A549 (cell line): ENCODE data around the gene MKNK2. TPM values are rescaled to one million over a fixed set of nuclear protein-coding genes. Genes with fewer than 3 reads are reported as not detected.

ENCODE experiments used
- ATAC-seq, 2 experiments: fragments of 200-7000 bp in 1 of 2; fragments of >200 bp in 1 of 2; cut with Nextera tagmentation in 1 of 2; cut with Tn5 transposase in 1 of 2; 3 replicates each; pipeline versions ENCODE4 v1.8.0 to v1.9.1; 2018 to 2020; ENCODE audit warnings: mild to moderate bottlenecking in 1 of 2, moderate library complexity in 1 of 2
- CTCF ChIA-PET: fragments of 300-600 bp; sonication (Branson Sonifier 250); formaldehyde crosslinking; extraction: SDS; loops from one replicate; lab custom pipeline; 2021; ENCODE audit warnings: antibody characterized with exemption, inconsistent platforms; lab: Yijun Ruan, JAX
- POLR2A ChIA-PET: fragments of 350-600 bp; formaldehyde crosslinking; extraction: SDS; loops from one replicate; lab custom pipeline; 2021; ENCODE audit warnings: antibody characterized with exemption, inconsistent platforms; lab: Yijun Ruan, JAX
- DNase-seq, 2 experiments: peaks; one replicate each; pipeline versions ENCODE4 v3.0.0 to v3.0.0-alpha.2; 2011 to 2016; ENCODE audit warnings: low read depth in 1 of 2, low spot score in 1 of 2
- FAIRE-seq: peaks from 2 replicates; lab custom pipeline; 2011; peaks lifted over from hg19 to GRCh38; lab: Jason Lieb, UNC
- H3K27ac ChIP-seq, 2 experiments: fragments of >200 bp; sonication (Bioruptor Twin); formaldehyde crosslinking; 3 replicates each; pipeline ENCODE4 v1.5.1; 2016 to 2017
- H3K4me1 ChIP-seq: fragments of >200 bp; sonication (Bioruptor Twin); formaldehyde crosslinking; 3 replicates; pipeline ENCODE4 v1.6.1; 2016
- H3K4me2 ChIP-seq: fragments of >200 bp; sonication (Bioruptor Twin); formaldehyde crosslinking; 3 replicates; pipeline ENCODE4 v1.6.1; 2016
- H3K4me3 ChIP-seq: fragments of >200 bp; sonication (Bioruptor Twin); formaldehyde crosslinking; 3 replicates; pipeline ENCODE4 v1.5.1; 2016
- H3K9me3 ChIP-seq: fragments of >200 bp; sonication (Bioruptor Twin); formaldehyde crosslinking; 3 replicates; pipeline ENCODE4 v1.6.1; 2016
- BHLHE40 ChIP-seq: IDR thresholded peaks from 2 replicates; pipeline ENCODE4 v1.6.1; 2012; ENCODE audit warnings: low read depth, low read length, inconsistent platforms
- CBX8 ChIP-seq: fragments of 200-600 bp; sonication (generic); IDR thresholded peaks from 2 replicates; pipeline ENCODE4 v1.6.1; 2016
- CEBPB ChIP-seq, 2 experiments: fragments of >200 bp in 1 of 2; sonication (Bioruptor Twin) in 1 of 2; formaldehyde crosslinking in 1 of 2; IDR thresholded peaks; 2 replicates each; pipeline ENCODE4 v1.6.1; 2012 to 2016
- EHMT2 ChIP-seq: fragments of 200-600 bp; sonication (generic); IDR thresholded peaks from 2 replicates; pipeline ENCODE4 v1.6.1; 2016; ENCODE audit warnings: antibody characterized with exemption, low read depth, mild to moderate bottlenecking, moderate library complexity
- EP300 ChIP-seq, 2 experiments: fragments of >200 bp; sonication (Bioruptor Twin); formaldehyde crosslinking; IDR thresholded peaks; 2 replicates in 1 of 2; 3 replicates in 1 of 2; pipeline ENCODE4 v1.6.1; 2016 to 2017
- FOXS1 ChIP-seq: fragments of 250-450 bp; sonication (Bioruptor Pico); IDR thresholded peaks from 2 replicates; pipeline ENCODE4 v1.5.0; 2020; ENCODE audit warnings: mild to moderate bottlenecking, moderate library complexity
- HOXA7 ChIP-seq: fragments of 250-450 bp; sonication (Bioruptor Pico); IDR thresholded peaks from 2 replicates; pipeline ENCODE4 v1.5.0; 2020; ENCODE audit warnings: mild to moderate bottlenecking, moderate library complexity
- JUN ChIP-seq, 2 experiments: fragments of >200 bp; sonication (Bioruptor Twin); formaldehyde crosslinking; IDR thresholded peaks; 2 replicates in 1 of 2; 3 replicates in 1 of 2; pipeline ENCODE4 v1.6.1; 2016 to 2017
- JUNB ChIP-seq: fragments of >200 bp; sonication (Bioruptor Twin); formaldehyde crosslinking; IDR thresholded peaks from 2 replicates; pipeline ENCODE4 v1.6.1; 2016
- KDM1A ChIP-seq: fragments of 200-600 bp; sonication (generic); IDR thresholded peaks from 2 replicates; pipeline ENCODE4 v1.6.1; 2016; ENCODE audit warnings: low read depth, mild to moderate bottlenecking
- MAFK ChIP-seq: fragments of 450-650 bp; IDR thresholded peaks from 2 replicates; pipeline ENCODE4 v1.6.1; 2014; ENCODE audit not compliant: partially characterized antibody
- MAZ ChIP-seq: fragments of 150-350 bp; IDR thresholded peaks from 2 replicates; pipeline ENCODE4 v1.6.1; 2014; ENCODE audit warnings: antibody characterized with exemption, low read depth, low read length, borderline replicate concordance
- MYC ChIP-seq: IDR thresholded peaks from 2 replicates; pipeline ENCODE4 v1.6.1; 2012; ENCODE audit warnings: mild to moderate bottlenecking, inconsistent platforms, low read length, improper control_type of control experiment, borderline replicate concordance
- RARB ChIP-seq: fragments of 250-450 bp; sonication (Bioruptor Pico); IDR thresholded peaks from 2 replicates; pipeline ENCODE4 v1.8.0; 2021; ENCODE audit warnings: mild to moderate bottlenecking, moderate library complexity
- RNF2 ChIP-seq: fragments of 200-600 bp; sonication (generic); IDR thresholded peaks from 2 replicates; pipeline ENCODE4 v1.6.1; 2016; ENCODE audit warnings: low read depth, mild to moderate bottlenecking, antibody characterized with exemption, moderate library complexity, borderline replicate concordance
- whole genome bisulfite sequencing: methylation state at CpG from one replicate; pipeline ENCODE4 v1.1.6; 2017; ENCODE audit errors: missing lambda C conversion rate; 5-methylcytosine and 5-hydroxymethylcytosine counted together
- polyA plus RNA-seq, 4 experiments: library from polyadenylated mRNA; depleted of rRNA in 3 of 4; stranded (reverse); fragments of >200 nt; fragmentation: RNase III in 1 of 4; extraction: RNeasy Plus Mini Kit Qiagen cat#74134 plus additional on column Dnase treatment in 1 of 4; gene quantifications; 2 replicates in 3 of 4; 3 replicates in 1 of 4; pipeline ENCODE4 v1.2.3, GENCODE V29; 2011 to 2017
- TF ChIP-seq, protein P1 (sequence below): IDR thresholded peaks from 2 replicates; pipeline ENCODE4 v1.6.1; 2012; ENCODE audit warnings: low read depth, borderline replicate concordance
- TF ChIP-seq, protein P2 (sequence below): fragments of 200-600 bp; sonication (generic); IDR thresholded peaks from 2 replicates; pipeline ENCODE4 v1.6.1; 2016; ENCODE audit warnings: antibody characterized with exemption, mild to moderate bottlenecking, moderate library complexity
- TF ChIP-seq, protein P3 (sequence below): fragments of 150-350 bp; IDR thresholded peaks from 2 replicates; pipeline ENCODE4 v1.6.1; 2014; ENCODE audit warnings: low read depth, mild to moderate bottlenecking, low read length
- TF ChIP-seq, protein P4 (sequence below): IDR thresholded peaks from 2 replicates; pipeline ENCODE4 v1.6.1; 2012
- TF ChIP-seq, protein P5 (sequence below): IDR thresholded peaks from 2 replicates; pipeline ENCODE4 v1.6.1; 2012
- TF ChIP-seq, protein P6 (sequence below): fragments of >200 bp; sonication (Bioruptor Twin); formaldehyde crosslinking; IDR thresholded peaks from 3 replicates; pipeline ENCODE4 v1.6.1; 2016

Gene MKNK2
- polyA plus RNA-seq, 2 of the 4 experiments (the other 2 are of a cell fraction) = 48.3 to 56.7 TPM

DNA sequence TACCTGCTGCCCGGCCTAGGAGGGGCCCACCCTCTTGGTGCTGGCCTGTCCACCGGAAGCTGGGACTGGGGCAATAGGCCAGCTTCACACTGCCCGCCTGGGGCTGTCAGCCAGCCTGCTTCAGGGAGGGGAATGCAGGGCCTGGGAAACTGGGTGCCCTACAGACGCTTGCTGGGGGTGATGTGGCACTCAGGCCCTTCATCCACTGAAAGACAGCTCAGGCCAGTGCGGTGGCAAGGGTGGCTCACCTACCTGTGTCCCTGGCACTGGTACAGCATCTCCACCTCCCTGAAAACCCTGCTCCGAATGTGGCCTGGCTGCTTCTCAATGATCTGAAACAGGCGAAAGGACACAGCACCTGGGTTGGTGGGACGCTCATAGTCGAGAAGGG is 7.8 kb downstream of the MKNK2 start:
- ChIA-PET POLR2A (interaction anchor here (2.0 kb wide), 1 partner anchor 8 kb away, joined by 12 read pairs; the partner anchor contains the start of gene MKNK2), CTCF (interaction anchor here (0.8 to 7.0 kb wide), 5 partner anchors 8 to 97 kb away, joined by 3 to 54 read pairs (median 4); partner anchors contain the start of gene MKNK2)
- no peak for ATAC-seq
- TF ChIP-seq MAFK = no peak
- TF ChIP-seq, protein P1, sequence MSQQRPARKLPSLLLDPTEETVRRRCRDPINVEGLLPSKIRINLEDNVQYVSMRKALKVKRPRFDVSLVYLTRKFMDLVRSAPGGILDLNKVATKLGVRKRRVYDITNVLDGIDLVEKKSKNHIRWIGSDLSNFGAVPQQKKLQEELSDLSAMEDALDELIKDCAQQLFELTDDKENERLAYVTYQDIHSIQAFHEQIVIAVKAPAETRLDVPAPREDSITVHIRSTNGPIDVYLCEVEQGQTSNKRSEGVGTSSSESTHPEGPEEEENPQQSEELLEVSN = no peak
- no peak for TF ChIP-seq CEBPB (IDR thresholded peaks at IDR 0.05)
- TF ChIP-seq HOXA7 = no peak
- TF ChIP-seq EP300 (IDR thresholded peaks at IDR 0.05) = no peak
- TF ChIP-seq, protein P2, sequence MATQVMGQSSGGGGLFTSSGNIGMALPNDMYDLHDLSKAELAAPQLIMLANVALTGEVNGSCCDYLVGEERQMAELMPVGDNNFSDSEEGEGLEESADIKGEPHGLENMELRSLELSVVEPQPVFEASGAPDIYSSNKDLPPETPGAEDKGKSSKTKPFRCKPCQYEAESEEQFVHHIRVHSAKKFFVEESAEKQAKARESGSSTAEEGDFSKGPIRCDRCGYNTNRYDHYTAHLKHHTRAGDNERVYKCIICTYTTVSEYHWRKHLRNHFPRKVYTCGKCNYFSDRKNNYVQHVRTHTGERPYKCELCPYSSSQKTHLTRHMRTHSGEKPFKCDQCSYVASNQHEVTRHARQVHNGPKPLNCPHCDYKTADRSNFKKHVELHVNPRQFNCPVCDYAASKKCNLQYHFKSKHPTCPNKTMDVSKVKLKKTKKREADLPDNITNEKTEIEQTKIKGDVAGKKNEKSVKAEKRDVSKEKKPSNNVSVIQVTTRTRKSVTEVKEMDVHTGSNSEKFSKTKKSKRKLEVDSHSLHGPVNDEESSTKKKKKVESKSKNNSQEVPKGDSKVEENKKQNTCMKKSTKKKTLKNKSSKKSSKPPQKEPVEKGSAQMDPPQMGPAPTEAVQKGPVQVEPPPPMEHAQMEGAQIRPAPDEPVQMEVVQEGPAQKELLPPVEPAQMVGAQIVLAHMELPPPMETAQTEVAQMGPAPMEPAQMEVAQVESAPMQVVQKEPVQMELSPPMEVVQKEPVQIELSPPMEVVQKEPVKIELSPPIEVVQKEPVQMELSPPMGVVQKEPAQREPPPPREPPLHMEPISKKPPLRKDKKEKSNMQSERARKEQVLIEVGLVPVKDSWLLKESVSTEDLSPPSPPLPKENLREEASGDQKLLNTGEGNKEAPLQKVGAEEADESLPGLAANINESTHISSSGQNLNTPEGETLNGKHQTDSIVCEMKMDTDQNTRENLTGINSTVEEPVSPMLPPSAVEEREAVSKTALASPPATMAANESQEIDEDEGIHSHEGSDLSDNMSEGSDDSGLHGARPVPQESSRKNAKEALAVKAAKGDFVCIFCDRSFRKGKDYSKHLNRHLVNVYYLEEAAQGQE = no peak
- no peak for TF ChIP-seq BHLHE40
- no peak for TF ChIP-seq EHMT2
- TF ChIP-seq KDM1A = no peak
- TF ChIP-seq, protein P3, sequence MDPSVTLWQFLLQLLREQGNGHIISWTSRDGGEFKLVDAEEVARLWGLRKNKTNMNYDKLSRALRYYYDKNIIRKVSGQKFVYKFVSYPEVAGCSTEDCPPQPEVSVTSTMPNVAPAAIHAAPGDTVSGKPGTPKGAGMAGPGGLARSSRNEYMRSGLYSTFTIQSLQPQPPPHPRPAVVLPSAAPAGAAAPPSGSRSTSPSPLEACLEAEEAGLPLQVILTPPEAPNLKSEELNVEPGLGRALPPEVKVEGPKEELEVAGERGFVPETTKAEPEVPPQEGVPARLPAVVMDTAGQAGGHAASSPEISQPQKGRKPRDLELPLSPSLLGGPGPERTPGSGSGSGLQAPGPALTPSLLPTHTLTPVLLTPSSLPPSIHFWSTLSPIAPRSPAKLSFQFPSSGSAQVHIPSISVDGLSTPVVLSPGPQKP = no peak
- Histone ChIP-seq H3K9me3 (no peaks in the 10 kb centered on the region), H3K4me3 (no peak overlapping the region), H3K4me1 (peaks cover 84% of the 10 kb centered on the region), H3K4me2 (peak overlapping the region; percentile 95; the same call in 2 of the 3 replicates), H3K27ac (peak overlapping the region; percentile 96 to 100)
- 78% methylated on average over 7 of the region's 9 CpGs for WGBS
- no peak for DNase-seq
- no peak for FAIRE-seq

DNA sequence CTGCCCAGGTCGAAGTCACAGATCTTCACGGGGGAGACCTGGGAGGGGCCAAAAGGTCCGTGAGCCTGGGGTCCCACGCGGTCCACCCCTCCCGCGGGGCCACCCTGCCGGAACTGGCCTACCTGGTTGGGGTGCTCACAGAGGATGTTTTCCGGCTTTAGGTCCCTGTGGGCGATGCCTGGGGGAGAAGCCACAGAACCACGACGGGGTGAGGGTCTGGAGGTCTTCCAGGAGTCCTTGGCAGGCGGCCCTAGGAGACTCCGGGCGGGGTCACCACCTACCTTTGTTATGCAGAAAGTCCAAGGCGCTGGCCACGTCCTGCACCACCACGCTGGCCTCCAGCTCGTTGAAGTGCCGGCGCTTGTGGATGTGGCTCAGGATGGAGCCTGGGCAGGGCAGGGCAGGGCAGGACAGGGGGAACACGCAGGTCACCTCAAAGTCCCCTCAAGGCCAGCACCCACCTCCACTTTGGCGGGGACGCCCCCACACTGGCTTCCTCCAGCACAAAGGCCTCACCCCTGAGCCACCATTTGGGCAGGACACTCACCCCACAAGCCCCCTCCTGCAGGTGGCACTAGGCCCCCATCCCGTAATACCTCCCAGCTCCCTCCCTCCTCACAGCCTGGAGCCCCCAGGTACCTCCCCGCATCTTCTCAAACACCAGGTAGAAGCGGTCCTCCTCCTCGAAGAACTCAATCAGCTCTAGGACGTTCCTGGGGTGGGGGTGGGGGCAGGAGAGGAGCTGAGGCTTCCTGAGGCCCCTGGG is 8.4 kb downstream of the MKNK2 start:
- CTCF ChIA-PET = interaction anchor here (0.8 to 7.0 kb wide), 4 partner anchors 9 to 97 kb away, joined by 3 to 54 read pairs (median 4); partner anchors contain the start of gene MKNK2
- peak; percentile 1 to 2; a peak in 2 of 6 replicates for ATAC-seq
- peak; percentile 81; the same call in 1 of the 2 replicates for TF ChIP-seq RNF2
- TF ChIP-seq EHMT2 = no peak

DNA sequence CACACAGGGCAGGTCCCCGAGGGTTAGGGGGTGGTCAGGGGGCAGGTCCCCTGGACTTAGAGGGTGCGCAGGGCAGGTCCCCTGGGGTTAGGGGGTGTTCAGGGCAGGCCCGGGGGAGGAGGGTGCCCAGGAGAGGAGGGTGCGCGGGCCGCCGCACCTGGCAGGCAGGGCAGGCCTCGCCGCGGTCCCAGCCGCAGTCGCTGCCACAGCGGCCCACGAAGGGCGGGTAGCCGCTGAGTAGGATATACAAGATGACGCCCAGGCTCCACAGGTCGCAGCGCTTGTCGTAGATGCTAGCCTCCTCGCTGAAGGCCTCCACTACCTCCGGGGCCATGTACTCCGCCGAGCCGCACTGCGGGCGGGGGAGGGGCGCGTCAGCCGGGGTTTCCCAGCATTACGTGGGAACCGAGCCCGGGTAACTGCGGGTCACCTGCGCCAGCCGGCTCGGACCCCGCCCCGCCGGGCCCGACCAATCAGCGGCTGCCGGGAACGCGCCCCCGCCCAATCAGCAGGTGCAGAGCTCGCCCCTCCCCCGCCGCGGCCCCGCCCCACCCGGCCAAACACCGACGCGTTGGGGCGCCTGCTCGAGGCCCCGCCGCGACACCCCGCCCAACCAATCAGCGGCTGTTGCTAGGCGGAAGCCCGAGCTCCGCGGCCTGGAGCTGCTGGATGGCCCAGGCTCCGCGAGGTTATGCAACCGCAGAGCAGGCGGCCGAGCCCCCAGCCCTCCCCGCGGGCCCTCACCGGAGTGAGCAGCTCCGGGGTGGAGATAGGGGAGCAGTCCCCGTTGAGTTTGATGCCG is 9.2 kb downstream of the MKNK2 start:
- Histone ChIP-seq H3K27ac (peak overlapping the region; percentile 96 to 100), H3K4me2 (peak overlapping the region; percentile 95), H3K9me3 (no peaks in the 10 kb centered on the region), H3K4me1 (peaks cover 70% of the 10 kb centered on the region), H3K4me3 (peak overlapping the region; percentile 37)
- DNase-seq (peak; percentile 87 to 96), FAIRE-seq (no peak), ATAC-seq (peak; percentile 87 to 93)
- ChIA-PET POLR2A (interaction anchor here (1.0 to 2.0 kb wide), 4 partner anchors 10 to 17 kb away, joined by 3 to 12 read pairs (median 8); partner anchors contain the start of gene MKNK2), CTCF (interaction anchor here (1.0 to 7.0 kb wide), 4 partner anchors 10 to 27 kb away, joined by 3 to 54 read pairs (median 4); partner anchors contain the start of gene MKNK2)
- 35% methylated on average over 11 of the region's 77 CpGs for WGBS
- TF ChIP-seq MAZ = no peak
- peak; percentile 78 to 88; a peak in 3 of 4 replicates for TF ChIP-seq CEBPB (IDR thresholded peaks at IDR 0.05)
- TF ChIP-seq, protein P4, sequence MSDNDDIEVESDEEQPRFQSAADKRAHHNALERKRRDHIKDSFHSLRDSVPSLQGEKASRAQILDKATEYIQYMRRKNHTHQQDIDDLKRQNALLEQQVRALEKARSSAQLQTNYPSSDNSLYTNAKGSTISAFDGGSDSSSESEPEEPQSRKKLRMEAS = peak; percentile 48
- TF ChIP-seq, protein P5, sequence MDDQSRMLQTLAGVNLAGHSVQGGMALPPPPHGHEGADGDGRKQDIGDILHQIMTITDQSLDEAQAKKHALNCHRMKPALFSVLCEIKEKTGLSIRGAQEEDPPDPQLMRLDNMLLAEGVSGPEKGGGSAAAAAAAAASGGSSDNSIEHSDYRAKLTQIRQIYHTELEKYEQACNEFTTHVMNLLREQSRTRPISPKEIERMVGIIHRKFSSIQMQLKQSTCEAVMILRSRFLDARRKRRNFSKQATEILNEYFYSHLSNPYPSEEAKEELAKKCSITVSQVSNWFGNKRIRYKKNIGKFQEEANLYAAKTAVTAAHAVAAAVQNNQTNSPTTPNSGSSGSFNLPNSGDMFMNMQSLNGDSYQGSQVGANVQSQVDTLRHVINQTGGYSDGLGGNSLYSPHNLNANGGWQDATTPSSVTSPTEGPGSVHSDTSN = peak; percentile 49
- no peak for TF ChIP-seq MYC
- peak in 1 of 2 experiments; percentile 68; a peak in 1 of 5 replicates for TF ChIP-seq JUN (IDR thresholded peaks at IDR 0.05)
- no peak for TF ChIP-seq RARB (CRISPR knock-in tag)
- no peak for TF ChIP-seq FOXS1 (CRISPR knock-in tag)
- TF ChIP-seq CBX8 = no peak
- TF ChIP-seq, protein P6, sequence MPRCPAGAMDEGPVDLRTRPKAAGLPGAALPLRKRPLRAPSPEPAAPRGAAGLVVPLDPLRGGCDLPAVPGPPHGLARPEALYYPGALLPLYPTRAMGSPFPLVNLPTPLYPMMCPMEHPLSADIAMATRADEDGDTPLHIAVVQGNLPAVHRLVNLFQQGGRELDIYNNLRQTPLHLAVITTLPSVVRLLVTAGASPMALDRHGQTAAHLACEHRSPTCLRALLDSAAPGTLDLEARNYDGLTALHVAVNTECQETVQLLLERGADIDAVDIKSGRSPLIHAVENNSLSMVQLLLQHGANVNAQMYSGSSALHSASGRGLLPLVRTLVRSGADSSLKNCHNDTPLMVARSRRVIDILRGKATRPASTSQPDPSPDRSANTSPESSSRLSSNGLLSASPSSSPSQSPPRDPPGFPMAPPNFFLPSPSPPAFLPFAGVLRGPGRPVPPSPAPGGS = peak; percentile 28; the same call in 1 of the 3 replicates
- TF ChIP-seq JUNB = no peak

More for the DNA sequence above, 8.4 kb downstream of the MKNK2 start:
- DNase-seq (no peak), FAIRE-seq (no peak)
- Histone ChIP-seq H3K27ac (peak overlapping the region; percentile 96 to 100), H3K4me3 (peak overlapping the region; percentile 37; the same call in 2 of the 3 replicates), H3K4me2 (peak overlapping the region; percentile 95), H3K9me3 (no peaks in the 10 kb centered on the region), H3K4me1 (peaks cover 78% of the 10 kb centered on the region)
- POLR2A ChIA-PET = interaction anchor here (1.0 to 2.0 kb wide), 4 partner anchors 9 to 16 kb away, joined by 3 to 12 read pairs (median 8); partner anchors contain the start of gene MKNK2
- WGBS = 42% methylated on average over 10 of the region's 29 CpGs
